Cardiac muscle cell (in vitro differentiated cells and primary cell): ENCODE measurements around the gene NAA38. TPM values are rescaled to one million over a fixed set of nuclear protein-coding genes. Genes with fewer than 3 reads are reported as not detected.

Experiments used
- DNase-seq, 2 donors: peaks; one replicate each; pipeline versions ENCODE4 v3.0.0 to v3.0.0-alpha.2; 2010 to 2017; ENCODE audit warnings: low read depth in 1 of 2, low spot score in 1 of 2
- H3K27ac ChIP-seq: fragments of 200-600 bp; sonication (generic); 2 replicates; pipeline ENCODE4 v1.5.1; 2016
- H3K27me3 ChIP-seq: fragments of 200-600 bp; sonication (generic); 2 replicates; pipeline ENCODE4 v1.6.0; 2016; ENCODE audit warnings: control low read depth
- H3K36me3 ChIP-seq: fragments of 200-600 bp; sonication (generic); 2 replicates; pipeline ENCODE4 v1.5.1; 2016; ENCODE audit warnings: control low read depth
- H3K4me1 ChIP-seq: fragments of 200-600 bp; sonication (generic); 2 replicates; pipeline ENCODE4 v1.8.1; 2017; ENCODE audit warnings: low read depth, mild to moderate bottlenecking, mixed run types
- H3K4me3 ChIP-seq: fragments of 200-600 bp; sonication (generic); 2 replicates; pipeline ENCODE4 v1.5.1; 2016; ENCODE audit warnings: mild to moderate bottlenecking
- H3K9me3 ChIP-seq: fragments of 200-600 bp; sonication (generic); 2 replicates; pipeline ENCODE4 v1.5.1; 2017; ENCODE audit warnings: low read depth, mild to moderate bottlenecking, control low read depth
- CTCF ChIP-seq: IDR thresholded peaks from 2 replicates; pipeline ENCODE4 v1.5.1; 2012; ENCODE audit warnings: low read depth, mild to moderate bottlenecking, low read length
- polyA plus RNA-seq: library from polyadenylated mRNA; unstranded; fragments of >200 nt; fragmentation: Nextera tagmentation; extraction: Ambion mirVana; gene quantifications from 2 replicates; pipeline ENCODE4 v1.2.1, GENCODE V29; 2016
- total RNA-seq: library from RNA; depleted of rRNA; stranded (reverse); fragments of >200 nt; gene quantifications from 2 replicates; pipeline ENCODE4 v1.2.3, GENCODE V29; 2016

The NAA38 gene
- total and polyA plus RNA-seq, 2 experiments from 2014 or later: 107 to 168 TPM

GRCh38 chr17:7822126-7822525, 35.2 kb downstream of the NAA38 start:
- no peaks in the 10 kb centered on the region for H3K36me3 ChIP-seq
- no peak for TF ChIP-seq CTCF
- DNase-seq: no peak

GRCh38 chr17:7820231-7820630, 37.1 kb downstream of the NAA38 start:
- TF ChIP-seq CTCF: no peak
- Histone ChIP-seq H3K27me3 (no peaks in the 10 kb centered on the region), H3K27ac (no peak overlapping the region), H3K9me3 (no peaks in the 10 kb centered on the region), H3K4me1 (peaks cover 11% of the 10 kb centered on the region), H3K4me3 (no peak overlapping the region), H3K36me3 (no peaks in the 10 kb centered on the region)
- no peak for DNase-seq

More at GRCh38 chr17:7822126-7822525, 35.2 kb downstream of the NAA38 start:
- no peaks in the 10 kb centered on the region for H3K9me3 ChIP-seq
- H3K27me3 ChIP-seq: no peaks in the 10 kb centered on the region
- H3K4me3 ChIP-seq: no peak overlapping the region
- H3K4me1 ChIP-seq: peaks cover 3% of the 10 kb centered on the region
- no peak overlapping the region for H3K27ac ChIP-seq

GRCh38 chr17:7818746-7819645, 38.4 kb downstream of the NAA38 start:
- H3K4me1 ChIP-seq: peaks cover 11% of the 10 kb centered on the region
- no peak overlapping the region for H3K27ac ChIP-seq
- H3K36me3 ChIP-seq: no peaks in the 10 kb centered on the region
- no peak for DNase-seq
- no peaks in the 10 kb centered on the region for H3K27me3 ChIP-seq
- H3K9me3 ChIP-seq: no peaks in the 10 kb centered on the region
- TF ChIP-seq CTCF: no peak
- no peak overlapping the region for H3K4me3 ChIP-seq

- Histone ChIP-seq H3K4me3 (no peak overlapping the region), H3K4me1 (peaks cover 11% of the 10 kb centered on the region), H3K9me3 (no peaks in the 10 kb centered on the region), H3K27me3 (no peaks in the 10 kb centered on the region), H3K27ac (no peak overlapping the region), H3K36me3 (no peaks in the 10 kb centered on the region)
- no peak for DNase-seq
- TF ChIP-seq CTCF: no peak
Observed at GRCh38 chr17:7818026-7818425, 39.3 kb downstream of the NAA38 start.

GRCh38 chr17:7817643-7817964, 39.8 kb downstream of the NAA38 start:
- Histone ChIP-seq H3K27me3 (no peaks in the 10 kb centered on the region), H3K36me3 (no peaks in the 10 kb centered on the region), H3K27ac (peak overlapping the region; percentile 77), H3K9me3 (no peaks in the 10 kb centered on the region), H3K4me1 (peaks cover 11% of the 10 kb centered on the region), H3K4me3 (no peak overlapping the region)
- TF ChIP-seq CTCF: no peak
- DNase-seq: no peak
